ENCODE data around the gene ATP8B2.
"Not testable (repeated sequence)": the region's sequence is repeated elsewhere in the genome, so short reads cannot be mapped to it uniquely, and the experiment has no call there.

Gene ATP8B2, protein sequence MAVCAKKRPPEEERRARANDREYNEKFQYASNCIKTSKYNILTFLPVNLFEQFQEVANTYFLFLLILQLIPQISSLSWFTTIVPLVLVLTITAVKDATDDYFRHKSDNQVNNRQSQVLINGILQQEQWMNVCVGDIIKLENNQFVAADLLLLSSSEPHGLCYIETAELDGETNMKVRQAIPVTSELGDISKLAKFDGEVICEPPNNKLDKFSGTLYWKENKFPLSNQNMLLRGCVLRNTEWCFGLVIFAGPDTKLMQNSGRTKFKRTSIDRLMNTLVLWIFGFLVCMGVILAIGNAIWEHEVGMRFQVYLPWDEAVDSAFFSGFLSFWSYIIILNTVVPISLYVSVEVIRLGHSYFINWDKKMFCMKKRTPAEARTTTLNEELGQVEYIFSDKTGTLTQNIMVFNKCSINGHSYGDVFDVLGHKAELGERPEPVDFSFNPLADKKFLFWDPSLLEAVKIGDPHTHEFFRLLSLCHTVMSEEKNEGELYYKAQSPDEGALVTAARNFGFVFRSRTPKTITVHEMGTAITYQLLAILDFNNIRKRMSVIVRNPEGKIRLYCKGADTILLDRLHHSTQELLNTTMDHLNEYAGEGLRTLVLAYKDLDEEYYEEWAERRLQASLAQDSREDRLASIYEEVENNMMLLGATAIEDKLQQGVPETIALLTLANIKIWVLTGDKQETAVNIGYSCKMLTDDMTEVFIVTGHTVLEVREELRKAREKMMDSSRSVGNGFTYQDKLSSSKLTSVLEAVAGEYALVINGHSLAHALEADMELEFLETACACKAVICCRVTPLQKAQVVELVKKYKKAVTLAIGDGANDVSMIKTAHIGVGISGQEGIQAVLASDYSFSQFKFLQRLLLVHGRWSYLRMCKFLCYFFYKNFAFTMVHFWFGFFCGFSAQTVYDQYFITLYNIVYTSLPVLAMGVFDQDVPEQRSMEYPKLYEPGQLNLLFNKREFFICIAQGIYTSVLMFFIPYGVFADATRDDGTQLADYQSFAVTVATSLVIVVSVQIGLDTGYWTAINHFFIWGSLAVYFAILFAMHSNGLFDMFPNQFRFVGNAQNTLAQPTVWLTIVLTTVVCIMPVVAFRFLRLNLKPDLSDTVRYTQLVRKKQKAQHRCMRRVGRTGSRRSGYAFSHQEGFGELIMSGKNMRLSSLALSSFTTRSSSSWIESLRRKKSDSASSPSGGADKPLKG

DNA sequence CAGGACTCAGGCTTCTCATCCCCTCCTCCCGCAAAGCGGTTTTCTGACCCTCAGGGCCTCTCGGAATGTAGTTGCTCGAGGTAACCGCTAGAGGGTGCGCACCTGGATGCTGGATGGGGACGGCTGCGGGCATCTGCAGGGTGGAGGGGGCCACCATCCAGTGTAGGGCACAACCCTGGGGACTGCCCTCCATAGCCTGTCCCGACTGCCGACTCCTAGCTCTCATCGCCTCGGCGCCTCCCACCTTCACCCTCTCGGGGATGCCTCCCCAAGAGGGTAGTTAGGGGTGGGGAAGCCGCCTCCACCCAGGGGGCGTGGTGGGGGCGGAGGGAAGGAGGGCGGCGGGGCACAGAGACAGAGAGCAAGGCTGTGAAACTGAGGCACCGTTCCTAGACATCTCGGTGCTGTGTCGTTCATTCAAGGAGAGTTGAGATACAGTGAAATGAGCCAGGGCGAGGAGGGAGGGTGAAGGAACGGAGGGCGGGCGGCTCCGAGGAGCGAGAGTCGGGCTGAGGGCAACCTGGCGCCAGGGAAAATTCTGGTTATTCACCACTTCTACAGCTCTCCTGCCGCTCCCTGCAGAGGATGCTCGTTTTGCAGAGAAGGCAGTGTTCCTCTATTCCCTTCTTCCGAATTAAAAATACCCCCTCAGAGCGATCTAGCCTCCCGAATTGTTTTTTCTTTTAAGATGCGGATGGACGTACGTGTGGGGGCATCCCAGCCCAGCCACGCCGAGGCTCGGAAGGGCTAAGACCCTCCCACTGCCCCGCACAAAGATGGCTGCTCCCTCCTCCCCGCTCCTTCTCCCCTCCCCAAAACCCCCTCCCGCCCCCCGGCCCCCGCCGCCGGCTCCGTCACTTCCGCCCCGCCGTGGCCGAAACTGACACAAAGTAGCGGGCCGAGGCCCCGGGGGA, at the start of gene ATP8B2:
Gene ATP8B2, plus strand, starts transcription at position 857 of the 914 bp plus-strand sequence. CDS start 2,617 bp downstream, outside the sequence.
- H3K27ac Mint-ChIP-seq: peak within 1 kb of the TSS; percentile 97
- peak within 1 kb of the TSS; percentile 98 for H3K4me3 Mint-ChIP-seq
- H3K9me3 Mint-ChIP-seq: no peaks in the 10 kb centered on the region
- DNase-seq: peak; percentile 88
- H3K4me1 Mint-ChIP-seq (ENCODE audit: low read depth): peaks cover 43% of the 10 kb centered on the region
- peaks cover 19% of the 10 kb centered on the region for H3K36me3 Mint-ChIP-seq (ENCODE audit: low read depth)
- H3K27me3 Mint-ChIP-seq: no peaks in the 10 kb centered on the region

DNA sequence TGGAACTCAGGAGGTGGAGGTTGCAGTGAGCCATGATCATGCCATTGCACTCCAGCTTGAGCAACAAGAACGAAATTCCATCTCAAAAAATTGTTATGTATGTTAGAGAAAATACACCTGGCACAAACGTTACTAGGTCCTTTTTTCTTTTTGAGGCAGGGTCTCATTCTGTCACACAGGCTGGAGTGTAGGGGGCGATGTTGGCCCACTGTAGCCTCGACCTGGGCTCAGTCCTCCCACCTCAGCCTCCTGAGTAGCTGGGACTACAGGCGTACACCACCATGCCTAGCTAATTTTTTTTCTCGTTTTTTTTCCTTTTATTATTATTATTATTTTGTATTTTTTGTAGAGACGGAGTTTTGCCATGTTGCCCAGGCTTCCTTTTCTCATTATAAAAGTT, 48.5 kb upstream of the ATP8B2 start:
- peak; percentile 46 for DNase-seq
- Mint-ChIP-seq H3K4me3 (no peak overlapping the region), H3K27ac (no peak overlapping the region)

DNA sequence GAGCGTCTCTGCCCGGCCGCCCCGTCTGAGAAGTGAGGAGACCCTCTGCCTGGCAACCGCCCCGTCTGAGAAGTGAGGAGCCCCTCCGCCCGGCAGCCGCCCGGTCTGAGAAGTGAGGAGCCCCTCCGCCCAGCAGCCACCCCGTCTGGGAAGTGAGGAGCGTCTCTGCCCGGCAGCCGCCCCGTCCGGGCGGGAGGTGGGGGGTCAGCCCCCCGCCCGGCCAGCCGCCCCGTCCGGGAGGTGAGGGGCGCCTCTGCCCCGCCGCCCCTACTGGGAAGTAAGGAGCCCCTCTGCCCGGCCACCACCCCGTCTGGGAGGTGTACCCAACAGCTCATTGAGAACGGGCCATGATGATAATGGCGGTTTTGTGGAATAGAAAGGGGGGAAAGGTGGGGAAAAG, 37.7 kb upstream of the ATP8B2 start:
- H3K9me3 Mint-ChIP-seq; DNase-seq; H3K27ac Mint-ChIP-seq; H3K4me1 Mint-ChIP-seq (ENCODE audit: low read depth); H3K36me3 Mint-ChIP-seq (ENCODE audit: low read depth); H3K27me3 Mint-ChIP-seq; H3K4me3 Mint-ChIP-seq: not testable (repeated sequence)

More for the DNA sequence above, 48.5 kb upstream of the ATP8B2 start:
- peaks cover 29% of the 10 kb centered on the region for H3K4me1 Mint-ChIP-seq (ENCODE audit: low read depth)
- H3K9me3 Mint-ChIP-seq: no peaks in the 10 kb centered on the region
- no peaks in the 10 kb centered on the region for H3K27me3 Mint-ChIP-seq
- H3K36me3 Mint-ChIP-seq (ENCODE audit: low read depth): peaks cover 50% of the 10 kb centered on the region

DNA sequence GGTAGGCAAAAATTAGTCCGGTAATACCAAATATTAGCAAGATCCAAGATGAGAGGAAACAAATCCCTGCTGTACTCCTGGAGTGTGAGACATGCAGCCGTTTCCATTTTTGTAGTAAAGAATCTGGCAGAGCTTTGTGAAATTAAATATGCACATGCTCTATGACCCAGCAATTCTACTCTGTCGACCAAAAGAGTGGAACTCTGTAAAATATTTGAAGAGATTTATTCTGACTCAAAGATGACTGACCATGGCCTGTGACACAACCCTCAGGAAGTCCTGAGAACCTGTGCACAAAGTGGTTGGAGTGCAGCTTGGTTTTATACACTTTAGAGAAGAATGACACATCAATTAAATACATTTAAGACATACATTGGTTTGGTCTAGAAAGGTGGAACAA, 36.7 kb upstream of the ATP8B2 start:
- peaks cover 3% of the 10 kb centered on the region for H3K4me1 Mint-ChIP-seq (ENCODE audit: low read depth)
- peaks cover 3% of the 10 kb centered on the region for H3K9me3 Mint-ChIP-seq
- no peaks in the 10 kb centered on the region for H3K27me3 Mint-ChIP-seq
- peaks cover 2% of the 10 kb centered on the region for H3K36me3 Mint-ChIP-seq (ENCODE audit: low read depth)
- no peak for DNase-seq
- no peak overlapping the region for H3K4me3 Mint-ChIP-seq
- no peak overlapping the region for H3K27ac Mint-ChIP-seq

DNA sequence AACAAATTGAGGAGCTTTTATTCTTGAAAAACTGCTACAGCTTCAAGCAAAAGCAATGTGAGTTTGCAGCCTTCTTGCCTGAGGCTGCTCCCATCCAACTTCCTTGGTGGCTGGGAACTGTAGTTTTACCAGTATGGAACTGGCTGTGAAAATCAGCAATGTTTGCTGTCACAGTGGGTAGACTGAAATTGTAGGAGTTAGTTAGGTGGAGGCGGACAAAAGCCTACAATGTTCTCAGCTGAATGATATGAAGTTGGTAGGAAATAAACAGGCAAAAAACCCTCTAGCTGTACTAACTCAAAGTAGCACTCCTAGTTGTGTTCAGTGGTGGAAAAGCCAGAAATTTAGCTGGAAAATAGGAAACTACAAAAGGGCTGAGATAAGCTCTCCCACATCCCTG, 34.4 kb upstream of the ATP8B2 start:
- H3K36me3 Mint-ChIP-seq (ENCODE audit: low read depth): peaks cover 7% of the 10 kb centered on the region
- no peak for DNase-seq
- H3K9me3 Mint-ChIP-seq: peaks cover 12% of the 10 kb centered on the region
- no peak overlapping the region for H3K4me3 Mint-ChIP-seq
- peaks cover 3% of the 10 kb centered on the region for H3K4me1 Mint-ChIP-seq (ENCODE audit: low read depth)
- no peak overlapping the region for H3K27ac Mint-ChIP-seq
- no peaks in the 10 kb centered on the region for H3K27me3 Mint-ChIP-seq

DNA sequence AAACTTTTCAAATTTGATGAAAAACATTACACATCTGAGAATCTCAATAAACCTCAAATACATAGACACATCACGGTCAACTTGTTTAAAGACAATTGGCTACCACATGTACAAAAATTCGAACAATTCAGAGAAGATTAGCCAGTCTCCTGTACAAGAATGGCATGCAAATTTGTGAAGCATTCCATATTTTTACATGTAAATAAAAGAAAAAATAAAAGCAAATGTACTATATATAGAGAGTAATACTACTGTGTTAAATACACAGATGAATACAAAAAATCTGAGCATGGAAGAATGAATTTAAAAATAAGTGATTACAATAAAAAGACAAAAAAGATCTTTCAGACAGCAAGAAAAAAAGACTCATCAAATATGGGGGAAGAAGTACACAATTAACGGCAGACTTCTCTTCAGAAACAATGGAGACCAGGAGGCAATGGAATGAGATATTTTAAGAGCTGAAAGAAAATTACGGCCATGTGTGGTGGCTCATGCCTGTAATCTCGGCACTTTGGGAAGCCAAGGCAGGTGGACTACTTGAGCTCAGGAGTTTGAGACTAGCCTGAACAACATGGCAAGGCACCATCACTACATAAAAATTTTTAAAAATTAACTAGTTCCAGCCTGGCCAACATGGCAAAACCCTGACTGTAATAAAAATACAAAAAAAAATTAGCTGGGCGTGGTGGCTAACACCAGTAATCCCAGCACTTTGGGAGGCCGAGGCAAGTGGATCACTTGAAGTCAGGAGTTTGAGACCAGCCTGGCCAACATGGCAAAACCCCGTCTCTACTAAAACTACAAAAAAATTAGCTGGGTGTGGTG, 29.7 kb upstream of the ATP8B2 start:
- Mint-ChIP-seq H3K36me3 (ENCODE audit: low read depth) (peaks cover 7% of the 10 kb centered on the region), H3K27me3 (no peaks in the 10 kb centered on the region), H3K9me3 (peaks cover 12% of the 10 kb centered on the region), H3K4me3 (no peak overlapping the region), H3K27ac (no peak overlapping the region), H3K4me1 (ENCODE audit: low read depth) (no peaks in the 10 kb centered on the region)
- no peak for DNase-seq

DNA sequence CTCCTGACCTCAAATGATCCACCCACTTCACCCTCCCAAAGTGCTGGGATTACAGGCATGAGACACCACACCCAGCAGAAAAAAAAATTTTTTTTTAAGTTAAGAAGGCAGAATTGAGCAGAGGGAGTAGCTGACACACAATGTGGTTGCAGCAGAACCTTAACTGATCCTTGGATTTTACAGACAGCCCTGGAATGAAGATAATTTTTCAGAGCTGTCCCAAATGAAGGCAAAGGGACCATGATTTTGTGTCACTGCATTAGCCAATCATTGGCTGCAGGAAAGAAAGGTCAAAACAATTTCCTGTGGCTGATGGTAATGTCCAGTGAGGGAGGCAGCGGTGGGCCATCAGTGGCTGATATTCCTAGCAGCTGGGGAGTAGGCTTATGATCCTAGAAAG, 23.7 kb upstream of the ATP8B2 start:
- no peak for DNase-seq
- H3K4me3 Mint-ChIP-seq: no peak overlapping the region
- no peaks in the 10 kb centered on the region for H3K36me3 Mint-ChIP-seq (ENCODE audit: low read depth)
- H3K27me3 Mint-ChIP-seq: no peaks in the 10 kb centered on the region
- H3K27ac Mint-ChIP-seq: no peak overlapping the region
- H3K9me3 Mint-ChIP-seq: no peaks in the 10 kb centered on the region
- peaks cover 22% of the 10 kb centered on the region for H3K4me1 Mint-ChIP-seq (ENCODE audit: low read depth)

DNA sequence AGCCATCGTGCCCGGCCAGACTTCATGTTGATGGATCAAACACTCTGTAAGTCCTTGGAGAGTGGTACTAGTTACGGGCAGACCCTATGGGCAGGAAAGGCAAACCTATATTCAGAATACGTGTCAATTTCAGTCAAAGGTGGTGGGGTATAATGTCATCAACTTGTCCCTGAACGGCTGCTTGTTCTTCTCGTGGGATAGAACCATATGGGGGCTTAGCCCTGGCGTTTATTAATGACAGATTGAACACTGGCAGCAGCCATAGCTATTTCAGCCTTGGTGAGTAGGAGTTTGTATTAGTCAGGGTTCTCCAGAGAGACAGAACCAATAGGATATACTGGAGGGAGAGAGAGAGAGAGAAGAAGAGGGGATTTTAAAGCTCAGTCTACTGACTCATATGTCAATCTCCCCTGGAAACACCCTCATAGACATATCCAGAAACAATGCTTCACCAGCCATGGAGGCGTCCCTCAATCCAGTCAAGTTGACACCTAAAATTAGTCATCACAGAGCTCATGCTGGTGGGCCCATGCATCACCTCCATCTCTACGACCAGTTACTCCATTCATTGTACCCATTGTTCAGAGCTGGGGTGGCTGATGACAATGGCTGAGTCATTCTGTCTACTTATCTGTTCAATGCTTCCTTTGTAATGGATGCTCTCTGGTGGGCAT, 20.5 kb upstream of the ATP8B2 start:
- Mint-ChIP-seq H3K27ac (peak overlapping the region; percentile 67), H3K9me3 (no peaks in the 10 kb centered on the region), H3K4me1 (ENCODE audit: low read depth) (peaks cover 33% of the 10 kb centered on the region)

DNA sequence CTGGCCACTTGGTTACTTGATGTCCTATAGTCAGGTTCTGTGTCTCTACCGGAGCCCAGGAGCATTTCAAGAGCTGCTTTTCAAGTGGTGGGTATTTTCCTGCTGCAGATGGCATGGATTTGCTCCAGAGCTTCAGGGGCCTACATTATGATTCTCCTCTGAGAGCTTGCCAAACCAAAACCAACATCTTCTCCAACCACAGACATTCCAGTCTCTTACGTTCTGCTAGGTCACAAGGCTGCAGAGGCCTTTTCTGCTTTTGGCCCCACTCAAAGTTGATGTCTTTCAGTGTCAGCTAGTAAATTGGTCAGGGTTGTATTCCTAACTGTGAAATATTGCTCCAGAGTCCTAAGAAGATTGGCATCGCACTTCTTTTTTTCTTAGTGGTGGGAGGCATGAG, 19.2 kb upstream of the ATP8B2 start:
- Mint-ChIP-seq H3K4me1 (ENCODE audit: low read depth) (peaks cover 33% of the 10 kb centered on the region), H3K27ac (no peak overlapping the region), H3K27me3 (no peaks in the 10 kb centered on the region), H3K4me3 (no peak overlapping the region), H3K9me3 (no peaks in the 10 kb centered on the region), H3K36me3 (ENCODE audit: low read depth) (no peaks in the 10 kb centered on the region)
- no peak for DNase-seq

More for the DNA sequence above, 20.5 kb upstream of the ATP8B2 start:
- no peak overlapping the region for H3K4me3 Mint-ChIP-seq
- H3K36me3 Mint-ChIP-seq (ENCODE audit: low read depth): no peaks in the 10 kb centered on the region
- DNase-seq: peak; percentile 39
- no peaks in the 10 kb centered on the region for H3K27me3 Mint-ChIP-seq

DNA sequence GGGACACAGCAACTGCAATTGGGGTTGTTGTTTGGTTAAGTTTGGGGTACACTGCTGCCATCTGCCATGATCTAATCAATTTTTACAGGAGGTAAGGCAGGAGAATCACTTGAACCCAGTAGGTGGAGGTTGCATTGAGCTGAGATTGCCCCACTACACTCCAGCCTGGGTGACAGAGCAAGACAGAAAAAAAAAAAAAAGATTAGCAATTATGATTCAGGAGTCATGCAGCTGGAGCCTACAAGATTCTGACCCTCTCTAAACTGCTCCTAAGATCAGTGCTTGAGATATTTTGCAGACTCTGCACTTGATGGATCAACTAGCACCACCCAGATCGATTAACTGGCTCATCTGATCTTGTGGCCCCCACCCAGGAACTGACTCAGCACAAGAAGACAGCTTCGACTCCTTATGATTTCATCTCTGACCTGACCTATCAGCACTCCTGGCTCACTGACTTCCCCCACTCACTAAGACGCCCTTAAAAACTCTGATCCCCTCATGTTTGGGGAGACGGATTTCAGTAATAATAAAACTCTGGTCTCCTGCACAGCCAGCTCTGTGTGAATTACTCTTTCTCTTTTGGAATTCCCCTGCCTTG, 17.6 kb upstream of the ATP8B2 start:
- not testable (repeated sequence) for H3K27me3 Mint-ChIP-seq; H3K36me3 Mint-ChIP-seq (ENCODE audit: low read depth); H3K9me3 Mint-ChIP-seq; DNase-seq; H3K4me3 Mint-ChIP-seq
- Mint-ChIP-seq H3K27ac (peak overlapping the region; percentile 23), H3K4me1 (ENCODE audit: low read depth) (peaks cover 33% of the 10 kb centered on the region)

DNA sequence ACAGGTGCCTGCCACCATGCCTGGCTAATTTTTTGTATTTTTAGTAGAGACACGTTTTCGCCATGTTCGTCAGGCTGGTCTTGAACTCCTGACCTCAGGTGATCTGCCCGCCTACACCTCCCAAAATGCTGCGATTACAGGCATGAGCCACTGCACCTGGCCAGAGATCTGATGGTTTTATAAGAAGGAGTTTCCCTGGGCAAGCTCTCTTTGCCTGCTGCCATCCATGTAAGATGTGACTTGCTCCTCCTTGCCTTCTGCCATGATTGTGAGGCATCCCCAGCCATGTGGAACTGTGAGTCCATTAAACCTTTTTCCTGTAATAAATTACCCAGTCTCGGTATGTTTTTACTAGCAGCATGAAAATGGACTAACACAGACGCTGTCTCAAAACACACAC, 16.2 kb upstream of the ATP8B2 start:
- H3K4me3 Mint-ChIP-seq; DNase-seq; H3K36me3 Mint-ChIP-seq (ENCODE audit: low read depth); H3K27me3 Mint-ChIP-seq; H3K27ac Mint-ChIP-seq; H3K9me3 Mint-ChIP-seq: not testable (repeated sequence)
- peaks cover 32% of the 10 kb centered on the region for H3K4me1 Mint-ChIP-seq (ENCODE audit: low read depth)

DNA sequence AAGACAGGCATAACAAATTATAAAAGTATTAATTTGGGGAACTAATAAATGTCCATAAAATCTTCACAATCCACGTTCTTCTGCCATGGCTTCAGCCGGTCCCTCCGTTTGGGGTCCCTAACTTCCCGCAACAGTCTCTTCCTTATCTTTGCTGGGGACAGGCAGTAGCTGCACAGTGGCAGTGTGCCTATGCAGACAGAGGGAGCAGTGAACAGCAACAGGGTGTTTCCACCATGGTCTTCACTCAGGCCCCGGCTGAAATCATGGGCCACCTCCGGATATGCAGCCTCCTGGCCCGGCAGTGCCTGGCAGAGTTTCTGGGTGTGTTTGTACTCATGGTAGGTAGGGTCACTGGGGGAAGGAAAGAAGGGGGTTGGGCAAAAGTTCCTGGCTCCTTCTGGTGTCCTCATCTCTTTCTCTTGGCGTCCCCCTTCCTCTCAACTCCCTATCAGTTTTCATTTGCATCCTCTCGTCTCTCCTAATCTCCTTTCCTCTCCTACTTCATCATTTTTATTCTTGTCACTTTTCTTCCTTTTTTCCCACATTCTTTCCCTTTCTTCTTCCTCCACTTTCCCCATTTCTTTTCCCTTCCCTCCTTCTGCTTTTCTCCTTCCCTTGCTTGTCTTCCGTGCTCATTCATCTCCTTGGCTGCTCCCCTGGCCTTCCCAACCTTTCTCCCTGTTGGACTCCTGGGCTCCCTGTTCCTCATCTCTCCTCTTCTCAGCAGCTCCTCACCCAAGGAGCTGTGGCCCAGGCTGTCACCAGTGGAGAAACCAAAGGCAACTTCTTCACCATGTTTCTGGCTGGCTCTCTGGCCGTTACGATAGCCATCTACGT, 12.9 kb upstream of the ATP8B2 start:
- not testable (repeated sequence) for H3K4me3 Mint-ChIP-seq; H3K36me3 Mint-ChIP-seq (ENCODE audit: low read depth); H3K9me3 Mint-ChIP-seq; H3K27me3 Mint-ChIP-seq; DNase-seq; H3K27ac Mint-ChIP-seq
- peaks cover 10% of the 10 kb centered on the region for H3K4me1 Mint-ChIP-seq (ENCODE audit: low read depth)
